CD4-positive, alpha-beta T cell treated with Interleukin-1 beta for 1 hour (primary cell): Measurements from ENCODE around the gene CD99.
"Not testable (repeated sequence)": the region's sequence is repeated elsewhere in the genome, so short reads cannot be mapped to it uniquely, and the experiment has no call there.

ENCODE experiments used
- DNase-seq, 2 donors: peaks; one replicate each; pipeline ENCODE4 v3.0.0-alpha.2; 2020 to 2022

Gene CD99

DNA sequence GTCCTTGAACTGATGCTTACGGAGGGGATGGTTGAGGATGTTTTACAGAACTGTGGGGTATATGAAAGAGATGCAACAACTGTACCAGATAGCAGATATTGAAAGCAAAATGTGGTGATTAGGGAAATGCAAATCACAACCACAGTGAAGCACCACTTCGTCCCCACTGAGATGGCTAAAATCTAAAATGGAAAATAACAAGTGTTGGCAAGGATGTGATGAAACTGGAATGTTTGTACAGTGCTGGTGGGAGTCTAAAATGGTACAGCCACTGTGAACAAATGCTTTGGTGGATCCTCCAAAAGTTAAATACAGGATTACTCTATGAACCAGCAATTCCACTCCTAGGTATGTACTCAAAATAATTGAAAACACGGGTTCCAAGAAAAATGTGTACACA is 83.7 kb downstream of the CD99 start:
- DNase-seq, result no peak

DNA sequence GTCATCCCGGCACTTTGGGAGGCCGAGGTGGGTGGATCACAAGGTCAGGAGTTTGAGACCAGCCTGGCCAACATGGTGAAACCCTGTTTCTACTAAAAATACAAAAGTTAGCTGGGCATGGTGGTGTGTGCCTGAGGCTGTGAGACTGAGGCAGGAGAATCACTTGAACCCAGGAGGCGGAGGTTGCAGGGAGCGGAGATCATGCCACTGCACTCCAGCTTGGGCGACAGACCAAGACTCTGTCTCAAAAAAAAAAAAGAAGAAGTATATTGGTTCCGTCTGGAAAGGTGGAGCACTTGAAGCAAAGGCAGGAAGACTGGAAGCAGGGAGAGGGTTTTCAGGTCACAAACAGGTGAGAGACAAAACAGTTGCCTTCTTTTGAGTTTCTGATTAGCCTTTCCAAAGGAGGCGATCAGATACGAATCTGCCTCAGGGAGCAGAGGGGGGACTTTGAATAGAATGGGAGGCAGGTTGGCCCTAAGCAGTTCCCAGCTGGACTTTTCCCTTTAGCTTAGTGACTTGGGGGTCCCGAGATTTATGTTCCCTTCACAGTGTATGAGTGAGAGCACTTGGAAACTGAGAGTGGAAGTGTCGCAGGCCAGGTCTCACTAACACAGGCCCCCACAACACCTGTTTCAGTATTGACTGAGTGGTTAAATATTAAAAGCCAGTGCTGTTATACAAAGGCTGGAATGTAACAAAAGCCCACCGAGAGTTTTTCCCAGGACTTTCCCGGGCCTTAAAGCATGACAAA is 89.6 kb downstream of the CD99 start:
- DNase-seq, result not testable (repeated sequence)

DNA sequence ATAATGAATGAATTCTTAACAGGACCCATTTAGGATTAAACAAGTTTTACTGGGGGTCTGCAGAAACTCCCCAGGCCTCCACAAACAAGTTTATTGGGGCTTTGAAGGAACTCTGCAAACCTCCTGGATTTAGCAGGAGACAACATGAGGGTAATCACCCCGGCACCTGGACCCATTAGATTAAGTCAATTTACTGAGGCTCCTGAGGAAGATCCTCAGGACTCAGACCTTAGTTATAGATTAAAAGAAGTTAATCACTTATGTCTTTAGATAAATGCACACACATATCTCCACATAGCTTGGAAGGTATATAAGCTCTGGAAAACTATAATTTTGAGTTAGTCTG is 90.1 kb downstream of the CD99 start:
- DNase-seq, result no peak

DNA sequence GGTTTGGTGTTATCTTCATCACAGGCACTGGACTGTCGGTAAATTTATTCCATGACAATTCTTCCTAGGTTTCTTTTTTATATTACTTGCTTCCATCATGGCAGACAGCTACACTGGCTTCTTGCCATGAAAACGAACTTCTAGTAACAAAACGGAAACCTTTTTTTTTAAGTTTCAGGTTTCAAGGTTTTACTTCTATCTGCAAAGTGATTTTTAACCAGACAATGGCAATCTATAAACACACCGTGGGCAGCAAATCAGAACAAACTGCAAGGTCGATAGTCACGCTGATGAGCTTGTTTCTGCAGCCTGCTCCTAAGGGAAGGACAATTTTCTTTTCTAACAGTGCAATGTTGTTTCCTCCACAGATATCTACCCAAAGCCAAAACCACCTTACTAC is 90.6 kb downstream of the CD99 start:
- no peak for DNase-seq

DNA sequence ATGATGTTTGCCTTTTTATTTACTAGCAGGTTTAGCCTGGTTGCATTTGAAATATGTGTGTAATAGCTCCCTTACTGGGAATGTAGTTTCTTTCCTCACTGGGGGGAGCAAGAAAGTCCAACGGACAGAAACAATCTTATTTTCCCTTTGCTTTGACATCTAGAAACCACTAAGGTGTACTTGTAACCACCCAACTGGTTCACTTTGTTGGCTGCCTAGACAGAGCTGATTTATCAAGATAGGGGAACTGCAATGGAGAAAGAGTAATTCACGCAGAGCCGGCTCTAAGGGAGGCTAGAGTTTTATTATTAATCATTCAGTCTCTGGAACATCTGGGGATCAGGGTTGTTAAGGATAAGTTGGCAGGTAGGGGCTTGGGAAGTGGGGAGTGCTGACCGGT is 91.1 kb downstream of the CD99 start:
- no peak for DNase-seq

DNA sequence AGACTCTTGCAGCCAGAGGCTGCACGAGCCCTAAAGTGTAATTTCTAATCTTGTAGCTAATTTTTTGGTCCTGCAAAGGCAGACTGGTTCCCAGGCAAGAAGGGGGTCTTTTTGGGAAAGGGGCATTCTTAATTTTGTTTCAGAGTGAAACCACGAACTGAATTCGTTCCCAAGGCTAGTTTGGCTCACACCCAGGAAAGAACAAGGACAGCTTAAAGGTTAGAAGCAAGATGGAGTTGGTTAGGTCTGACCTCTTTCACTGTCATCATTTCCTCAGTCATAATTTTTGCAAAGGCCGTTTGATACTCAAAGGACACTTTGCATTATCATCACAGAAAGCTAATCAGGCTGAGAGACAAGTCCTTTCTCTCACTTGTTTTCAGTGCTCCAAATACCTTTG is 91.7 kb downstream of the CD99 start:
- DNase-seq, result no peak

DNA sequence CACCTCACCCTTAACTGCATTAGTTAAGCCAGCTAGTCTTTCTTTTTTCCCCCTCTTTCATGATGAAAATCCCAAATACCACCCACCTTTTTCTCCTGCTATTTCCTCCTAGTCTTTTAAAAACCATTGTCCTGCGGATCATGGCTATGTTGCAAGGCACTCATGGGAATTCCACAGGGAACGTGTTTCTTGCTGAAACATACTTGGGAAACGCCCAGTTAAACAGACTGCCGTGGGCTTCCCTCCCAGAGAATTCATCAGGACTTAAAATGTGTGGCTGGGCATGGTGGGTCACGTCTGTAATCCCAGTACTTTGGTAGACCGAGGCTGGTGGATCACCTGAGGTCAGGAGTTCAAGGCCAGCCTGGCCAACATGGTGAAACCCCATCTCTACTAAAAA is 92.9 kb downstream of the CD99 start:
- DNase-seq, result no peak

DNA sequence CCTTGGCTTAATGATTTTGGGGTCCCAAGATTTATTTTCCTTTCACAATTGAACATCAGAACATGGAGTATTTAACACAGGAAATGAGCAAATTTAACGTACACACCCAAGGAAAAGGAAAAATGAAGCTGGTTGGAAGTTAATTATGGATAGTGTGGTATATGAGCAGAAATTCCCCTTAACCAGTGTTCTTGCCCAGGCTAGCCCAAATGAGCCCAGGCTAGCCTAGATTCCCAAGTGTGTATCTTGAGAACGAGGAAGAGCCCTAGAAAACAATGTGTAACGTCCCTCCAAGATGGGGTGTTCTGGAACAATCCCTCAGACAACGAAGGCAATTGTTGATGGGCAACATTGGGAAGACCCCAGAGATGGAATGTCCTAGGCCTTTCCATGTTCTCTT is 94.4 kb downstream of the CD99 start:
- no peak for DNase-seq

DNA sequence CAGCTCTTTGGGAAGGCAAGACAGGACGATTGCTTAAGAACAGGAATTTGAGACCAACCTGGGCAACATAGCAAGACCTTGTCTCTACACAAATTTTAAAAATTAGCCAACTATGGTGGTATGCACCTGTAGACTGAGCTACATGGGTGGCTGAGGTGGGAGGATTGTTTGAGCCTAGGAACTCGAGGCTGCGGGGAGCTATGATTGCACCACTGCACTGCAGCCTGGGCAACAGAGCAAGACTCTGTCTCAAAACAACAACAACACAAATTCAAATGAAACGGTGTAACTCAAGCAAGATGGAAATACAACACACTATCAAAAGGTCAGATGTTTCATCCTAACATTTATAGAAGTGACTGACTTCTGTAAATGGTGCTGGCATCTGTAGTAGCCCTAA is 97.9 kb downstream of the CD99 start:
- no peak for DNase-seq

DNA sequence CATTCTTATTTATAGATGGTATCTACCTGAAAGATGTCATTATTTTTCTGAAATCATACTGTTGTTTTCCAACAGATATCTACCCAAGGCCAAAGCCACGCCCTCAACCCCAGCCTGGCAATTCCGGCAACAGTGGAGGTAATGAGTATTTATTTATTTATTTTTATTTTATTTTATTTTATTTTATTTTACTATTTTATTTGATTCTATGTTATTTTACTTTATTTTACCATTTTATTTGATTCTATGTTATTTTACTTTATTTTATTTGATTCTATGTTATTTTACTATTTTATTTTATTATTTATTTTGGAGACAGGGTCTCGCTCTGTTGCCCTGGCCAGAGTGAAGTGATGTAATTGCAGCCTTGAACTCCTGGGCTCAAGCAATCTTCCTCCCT is 98.5 kb downstream of the CD99 start:
- DNase-seq, result no peak
